ENCODE data around the gene FADD.

The FADD gene, protein sequence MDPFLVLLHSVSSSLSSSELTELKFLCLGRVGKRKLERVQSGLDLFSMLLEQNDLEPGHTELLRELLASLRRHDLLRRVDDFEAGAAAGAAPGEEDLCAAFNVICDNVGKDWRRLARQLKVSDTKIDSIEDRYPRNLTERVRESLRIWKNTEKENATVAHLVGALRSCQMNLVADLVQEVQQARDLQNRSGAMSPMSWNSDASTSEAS

GRCh38 chr11:70202920-70203750 lies at the start of gene FADD:
TSS of gene FADD (plus strand) at chr11:70203296. CDS start at chr11:70203460, 164 bp downstream.
- DNase-seq, result peak in 50 of 51 donors; percentile 43 to 92 (median 78)

- DNase-seq, result no peak
These were observed 47.7 kb upstream of the FADD start for GRCh38 chr11:70155386-70155785.

DNA sequence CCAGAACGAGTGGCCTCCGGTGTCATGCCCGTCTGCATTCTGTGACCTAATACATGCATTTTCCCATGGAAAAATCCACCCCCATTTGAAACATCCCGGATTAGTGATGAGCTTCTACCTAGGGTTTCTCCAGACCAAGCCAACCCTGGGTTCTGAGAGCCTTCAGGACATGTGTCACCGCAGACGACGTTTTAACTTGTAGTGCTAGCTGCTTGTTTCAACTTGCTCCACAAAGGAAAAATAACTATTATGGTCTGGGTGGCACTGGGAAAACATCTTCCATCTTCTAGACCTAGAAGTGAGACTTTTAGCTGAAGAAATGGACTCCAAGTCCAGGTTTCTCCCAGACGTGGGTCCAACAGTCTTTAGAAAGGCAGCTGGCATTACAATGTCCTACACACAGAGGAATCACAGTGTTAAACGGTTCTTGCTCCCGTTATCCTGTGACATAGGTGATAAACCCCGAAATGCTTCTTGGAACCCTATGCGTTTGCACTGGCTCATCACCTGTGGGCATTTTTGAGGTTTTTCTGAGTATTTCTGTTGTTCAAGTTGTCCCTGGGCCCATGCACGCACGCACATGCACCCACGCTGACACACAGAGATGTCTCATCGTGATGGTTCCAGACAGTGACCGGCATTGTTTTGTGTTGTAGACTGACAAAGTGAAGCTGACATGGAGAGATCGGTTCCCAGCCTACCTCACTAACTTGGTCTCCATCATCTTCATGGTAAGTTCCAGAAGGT lies 46.6 kb upstream of the FADD start:
- DNase-seq, result no peak

DNA sequence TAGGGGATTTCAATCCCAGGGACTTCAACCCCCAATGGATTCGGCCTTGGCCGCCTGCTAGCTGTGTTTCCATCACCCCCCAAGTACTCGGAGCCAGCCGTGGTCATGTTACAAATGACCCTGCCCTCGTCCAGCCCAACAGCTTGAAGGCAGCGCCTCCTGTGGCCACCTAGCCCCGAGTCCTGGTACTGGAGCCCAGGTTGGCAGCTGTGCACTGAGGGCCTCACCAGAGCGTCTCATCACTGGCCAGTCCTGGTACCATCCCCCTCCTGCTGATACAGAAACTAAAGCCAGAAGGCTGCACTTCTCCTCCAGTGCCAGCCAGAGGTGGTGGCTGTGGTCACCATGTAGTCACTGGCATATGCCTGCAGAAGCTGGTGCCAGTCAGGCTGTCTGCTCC lies 44.9 kb upstream of the FADD start:
- no peak for DNase-seq

DNA sequence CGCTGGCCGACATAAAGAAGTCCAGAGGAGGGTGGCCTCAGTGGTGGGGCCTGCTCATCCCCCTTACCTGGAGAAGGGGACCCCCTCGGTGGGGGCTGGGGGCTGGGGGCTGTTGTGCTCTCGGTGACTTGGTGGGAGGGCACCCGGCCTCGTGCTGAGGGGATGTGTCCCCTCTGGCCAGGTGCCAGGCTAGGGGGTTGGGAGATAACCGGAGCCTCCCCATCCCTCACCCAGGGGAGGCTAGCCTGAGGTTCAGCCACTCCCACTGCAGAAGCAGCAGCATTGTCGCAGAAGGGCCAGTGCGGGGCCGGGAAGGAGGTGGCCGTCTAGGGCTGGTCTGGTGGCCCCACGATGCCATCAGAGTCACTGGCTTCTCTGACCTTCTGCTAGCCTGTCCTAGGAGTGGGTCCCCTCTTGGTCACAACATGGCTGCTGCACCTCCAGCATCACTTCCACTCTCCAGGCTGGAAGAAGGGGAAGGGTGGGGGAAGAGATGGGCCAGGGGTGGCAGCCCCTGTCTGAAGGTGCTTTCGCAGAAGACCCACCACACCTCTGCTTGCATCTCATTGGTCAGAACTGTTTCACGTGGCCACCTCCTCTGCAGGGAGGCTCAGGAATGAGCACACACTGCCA lies 44.2 kb upstream of the FADD start:
- DNase-seq, result no peak

DNA sequence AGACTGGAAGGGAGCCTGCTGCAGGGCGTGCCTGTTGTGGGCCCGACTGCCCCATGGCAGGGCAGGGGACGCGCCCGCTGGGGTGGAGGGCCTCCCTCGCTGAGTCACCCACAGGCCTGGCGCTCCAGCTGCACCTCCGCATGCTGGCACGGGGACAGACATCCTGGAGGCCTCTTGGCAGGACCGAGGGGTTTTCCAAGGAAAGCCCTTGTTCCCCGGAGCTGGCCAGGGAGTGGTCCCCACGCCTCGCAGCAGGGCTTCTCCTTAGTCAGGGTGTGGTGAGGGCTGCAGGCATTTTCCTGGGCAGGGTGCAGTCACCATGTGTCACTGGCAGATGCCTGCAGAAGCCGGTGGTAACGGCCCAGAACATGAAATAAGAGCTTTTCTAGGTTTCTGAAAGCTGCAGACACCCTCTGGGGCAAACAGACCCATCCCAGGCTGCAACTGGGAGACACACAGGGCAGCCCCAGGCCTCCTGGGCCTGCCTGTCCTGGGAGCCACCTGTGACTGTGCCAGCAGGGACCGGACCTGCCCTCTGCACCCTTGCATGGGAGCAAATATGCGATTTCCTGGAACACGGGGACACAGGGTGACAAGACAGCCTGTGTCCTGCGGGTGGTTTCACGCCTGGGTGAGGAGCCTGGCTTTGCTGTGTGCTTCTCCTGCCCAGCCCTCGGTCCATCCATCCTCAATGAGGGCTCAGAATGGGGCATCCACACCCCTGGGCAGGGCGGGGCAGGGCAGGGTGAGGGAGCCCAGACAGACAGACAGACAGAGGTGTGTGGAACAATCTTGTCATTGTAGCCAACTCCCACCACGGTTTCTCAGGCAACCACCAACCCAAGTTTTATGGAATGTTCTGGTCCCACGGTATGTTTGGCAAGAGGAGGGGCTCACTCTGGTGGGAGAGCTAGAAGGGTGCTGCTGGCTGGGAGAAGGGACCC lies 43.2 kb upstream of the FADD start:
- DNase-seq, result no peak

GRCh38 chr11:70161043-70161625 lies 42.0 kb upstream of the FADD start:
- DNase-seq, result no peak

GRCh38 chr11:70164705-70165104 lies 38.4 kb upstream of the FADD start:
- DNase-seq, result no peak

DNA sequence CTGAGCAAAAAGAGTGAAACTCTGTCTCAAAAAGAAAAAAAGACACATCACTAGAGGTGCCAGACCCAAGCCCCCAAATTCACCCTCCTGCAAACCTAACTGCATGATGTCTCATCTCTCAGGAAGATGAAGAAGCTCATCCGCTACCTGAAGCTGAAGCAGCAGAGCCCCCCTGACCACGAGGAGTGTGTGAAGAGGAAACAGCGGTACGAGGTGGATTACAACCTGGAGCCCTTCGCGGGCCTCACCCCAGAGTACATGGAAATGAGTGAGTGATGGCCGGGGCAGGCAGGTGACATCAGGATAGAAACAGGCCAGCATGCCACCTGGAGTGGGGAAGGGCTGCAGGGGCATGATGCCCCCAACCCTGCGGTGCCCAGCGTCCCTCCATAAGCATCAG lies 36.0 kb upstream of the FADD start:
- DNase-seq, result no peak

DNA sequence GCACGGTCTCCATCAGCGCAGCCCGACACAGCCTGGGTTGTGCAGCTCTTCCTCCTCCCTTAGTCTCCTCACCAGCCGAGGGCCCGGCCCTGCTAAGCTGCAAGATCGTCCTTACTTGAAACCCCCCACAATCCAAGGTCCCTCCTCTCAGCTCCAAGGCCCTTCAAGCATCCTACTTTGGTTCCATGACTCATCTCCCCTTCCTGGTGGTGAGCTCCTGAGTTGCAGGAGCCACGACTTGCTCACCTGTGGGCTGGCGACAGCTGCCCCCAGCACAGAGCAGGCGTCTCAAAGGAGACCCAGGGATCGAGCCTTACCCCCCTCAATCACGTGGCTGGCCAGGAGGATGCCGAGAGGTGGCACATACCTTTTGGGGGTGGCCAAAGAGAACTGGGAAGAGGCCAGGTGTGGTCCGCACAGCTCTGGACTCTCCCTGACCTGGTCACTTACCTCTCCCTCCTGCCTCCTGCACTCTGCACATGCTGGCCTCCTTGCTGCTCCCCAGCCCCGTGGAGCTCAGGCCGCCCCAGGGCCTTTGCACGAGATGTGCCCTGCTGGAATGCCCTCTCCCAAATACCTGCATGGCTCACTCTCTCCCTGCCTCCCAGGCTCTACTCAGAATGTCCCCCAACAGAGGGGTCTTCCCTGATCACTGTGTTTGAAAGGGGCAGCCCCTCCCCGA lies 35.2 kb upstream of the FADD start:
- DNase-seq, result no peak

DNA sequence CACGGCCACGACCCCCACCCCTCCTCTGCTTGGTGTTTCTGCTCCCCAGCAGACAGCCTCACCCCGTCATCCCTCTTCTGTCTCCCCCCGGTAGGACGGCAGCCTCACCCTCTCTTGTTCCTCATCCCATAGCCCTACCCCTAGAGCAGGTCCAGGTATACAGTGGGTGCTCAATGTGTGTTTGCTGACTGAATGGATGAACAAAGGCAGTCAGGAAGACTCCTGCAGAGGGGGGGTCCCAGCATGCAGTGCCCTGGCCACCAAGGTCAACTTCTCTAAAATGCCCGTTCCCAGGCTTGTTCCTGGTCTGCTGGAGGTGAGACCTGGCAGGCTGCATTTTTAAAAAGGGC lies 34.7 kb upstream of the FADD start:
- no peak for DNase-seq

GRCh38 chr11:70169127-70169526 lies 34.0 kb upstream of the FADD start:
- no peak for DNase-seq

DNA sequence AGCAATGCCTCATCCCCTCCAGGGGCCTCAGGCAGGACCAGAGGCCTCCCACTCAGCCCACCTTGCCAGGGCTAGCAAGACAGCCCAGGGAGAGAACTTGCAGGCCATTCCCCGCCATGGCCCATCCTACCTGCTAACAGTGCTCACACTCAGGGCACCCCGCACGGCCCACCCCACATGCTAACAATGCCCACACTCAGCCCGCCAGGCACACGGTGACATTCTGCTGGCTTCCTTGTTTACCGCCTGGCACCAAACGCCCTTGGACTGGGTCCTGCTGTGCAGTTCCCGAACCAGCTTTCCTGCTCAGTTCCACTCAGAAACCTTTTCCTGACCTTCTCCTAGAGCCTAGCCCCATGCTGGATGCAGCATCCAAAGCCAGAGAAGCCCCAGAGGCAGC lies 33.5 kb upstream of the FADD start:
- DNase-seq, result no peak

GRCh38 chr11:70170596-70171210 lies 32.4 kb upstream of the FADD start:
- no peak for DNase-seq

DNA sequence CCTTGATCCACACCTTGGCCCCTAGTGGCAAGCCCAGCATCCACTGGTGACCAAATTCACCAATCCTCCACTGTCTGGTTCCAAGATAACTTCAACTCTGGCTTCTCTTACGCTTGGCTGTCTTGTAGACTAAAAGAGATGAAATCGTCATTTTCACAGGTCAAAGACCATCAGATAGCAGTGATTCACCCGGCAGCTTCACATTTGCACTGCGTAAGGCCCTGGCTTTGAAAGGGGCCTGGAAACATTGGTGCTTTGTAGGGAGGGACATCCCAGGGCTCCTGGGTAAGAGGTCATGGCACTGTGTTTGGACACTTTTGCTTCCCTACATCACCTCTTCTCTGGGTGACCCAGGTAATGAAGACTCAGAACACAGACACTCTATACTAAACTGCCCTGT lies 30.1 kb upstream of the FADD start:
- DNase-seq, result no peak

- DNase-seq, result no peak
These were observed 28.4 kb upstream of the FADD start for GRCh38 chr11:70174547-70175235.

- DNase-seq, result no peak
These were observed 27.8 kb upstream of the FADD start for GRCh38 chr11:70175236-70175698.

- DNase-seq, result no peak
These were observed 26.0 kb upstream of the FADD start for GRCh38 chr11:70176940-70177689.
